Measurements from ENCODE around the gene GLIS2.
"Not testable (repeated sequence)": the region's sequence is repeated elsewhere in the genome, so short reads cannot be mapped to it uniquely, and the experiment has no call there.

DNA sequence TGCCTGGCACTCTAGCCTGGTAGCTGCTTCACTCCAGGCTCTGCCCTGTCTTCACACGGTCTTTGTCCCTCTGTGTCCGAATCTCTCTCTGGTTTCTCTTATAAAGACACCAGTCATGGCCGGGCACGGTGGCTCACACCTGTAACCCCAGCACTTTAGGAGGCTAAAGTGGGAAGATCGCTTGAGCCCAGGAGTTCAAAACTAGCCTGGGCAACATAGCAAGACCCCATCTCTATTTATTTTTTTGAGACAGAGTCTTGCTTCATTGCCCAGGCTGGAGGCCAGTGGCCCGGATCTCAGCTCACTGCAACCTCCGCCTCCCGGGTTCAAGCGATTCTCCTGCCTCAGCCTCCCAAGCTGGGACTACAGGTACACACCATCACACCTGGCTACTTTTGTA, 17.8 kb downstream of the GLIS2 start:
- TF ChIP-seq EZH2 (IDR thresholded peaks at IDR 0.05; ENCODE audit: borderline replicate concordance, low read length): not testable (repeated sequence)
- TF ChIP-seq, protein P1, sequence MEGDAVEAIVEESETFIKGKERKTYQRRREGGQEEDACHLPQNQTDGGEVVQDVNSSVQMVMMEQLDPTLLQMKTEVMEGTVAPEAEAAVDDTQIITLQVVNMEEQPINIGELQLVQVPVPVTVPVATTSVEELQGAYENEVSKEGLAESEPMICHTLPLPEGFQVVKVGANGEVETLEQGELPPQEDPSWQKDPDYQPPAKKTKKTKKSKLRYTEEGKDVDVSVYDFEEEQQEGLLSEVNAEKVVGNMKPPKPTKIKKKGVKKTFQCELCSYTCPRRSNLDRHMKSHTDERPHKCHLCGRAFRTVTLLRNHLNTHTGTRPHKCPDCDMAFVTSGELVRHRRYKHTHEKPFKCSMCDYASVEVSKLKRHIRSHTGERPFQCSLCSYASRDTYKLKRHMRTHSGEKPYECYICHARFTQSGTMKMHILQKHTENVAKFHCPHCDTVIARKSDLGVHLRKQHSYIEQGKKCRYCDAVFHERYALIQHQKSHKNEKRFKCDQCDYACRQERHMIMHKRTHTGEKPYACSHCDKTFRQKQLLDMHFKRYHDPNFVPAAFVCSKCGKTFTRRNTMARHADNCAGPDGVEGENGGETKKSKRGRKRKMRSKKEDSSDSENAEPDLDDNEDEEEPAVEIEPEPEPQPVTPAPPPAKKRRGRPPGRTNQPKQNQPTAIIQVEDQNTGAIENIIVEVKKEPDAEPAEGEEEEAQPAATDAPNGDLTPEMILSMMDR (conservative IDR thresholded peaks at IDR 0.05 in 1 of 2, IDR thresholded peaks at IDR 0.05 in 1 of 2; ENCODE audit: extremely low read depth in 1 of 2, insufficient read depth in 1 of 2, low read depth in 1 of 2, low read length in 2 of 2): not testable (repeated sequence)

All from mammary epithelial cell (primary cell).